Measurements from ENCODE around the gene TPP2. TPM values are rescaled to one million over a fixed set of nuclear protein-coding genes. Genes with fewer than 3 reads are reported as not detected.
A peak's percentile ranks its signal among the peaks of the same experiment; 100 is the strongest.

The TPP2 gene
- total RNA-seq, 3 donors from 2014 or later: 37.6 to 44.0 (median 38.2) TPM

DNA sequence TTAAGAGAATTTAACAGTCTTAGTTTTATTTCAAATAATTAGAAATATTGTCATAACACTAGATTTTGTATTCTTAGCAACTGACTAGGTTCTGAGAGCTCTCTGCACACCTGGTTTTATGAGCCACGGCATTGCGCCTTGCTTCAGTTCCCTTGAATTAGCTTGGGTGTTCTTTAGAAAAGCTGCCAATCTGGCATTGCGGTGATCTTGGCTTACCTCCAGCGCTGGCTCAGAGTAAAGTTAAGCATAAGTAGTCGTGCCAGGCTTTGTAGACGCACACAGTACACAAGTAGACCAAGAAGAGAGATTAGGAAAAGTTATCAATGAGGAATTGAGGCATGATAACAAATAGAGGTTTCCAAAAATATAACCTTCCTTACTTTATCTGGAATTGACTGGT is 45.7 kb downstream of the TPP2 start:
- no peaks in the 10 kb centered on the region for H3K36me3 ChIP-seq (ENCODE audit: low read depth)
- no peaks in the 10 kb centered on the region for H3K9me3 ChIP-seq
- DNase-seq (peak in 2 of 3 donors; percentile 43 to 70), ATAC-seq (peak; percentile 40)
- intact Hi-C loops (cut with DNase I, micrococcal nuclease): no loop called here
- H3K4me1 ChIP-seq (ENCODE audit: low read depth): no peaks in the 10 kb centered on the region
- H3K4me3 ChIP-seq: no peak overlapping the region
- TF ChIP-seq, protein P1, sequence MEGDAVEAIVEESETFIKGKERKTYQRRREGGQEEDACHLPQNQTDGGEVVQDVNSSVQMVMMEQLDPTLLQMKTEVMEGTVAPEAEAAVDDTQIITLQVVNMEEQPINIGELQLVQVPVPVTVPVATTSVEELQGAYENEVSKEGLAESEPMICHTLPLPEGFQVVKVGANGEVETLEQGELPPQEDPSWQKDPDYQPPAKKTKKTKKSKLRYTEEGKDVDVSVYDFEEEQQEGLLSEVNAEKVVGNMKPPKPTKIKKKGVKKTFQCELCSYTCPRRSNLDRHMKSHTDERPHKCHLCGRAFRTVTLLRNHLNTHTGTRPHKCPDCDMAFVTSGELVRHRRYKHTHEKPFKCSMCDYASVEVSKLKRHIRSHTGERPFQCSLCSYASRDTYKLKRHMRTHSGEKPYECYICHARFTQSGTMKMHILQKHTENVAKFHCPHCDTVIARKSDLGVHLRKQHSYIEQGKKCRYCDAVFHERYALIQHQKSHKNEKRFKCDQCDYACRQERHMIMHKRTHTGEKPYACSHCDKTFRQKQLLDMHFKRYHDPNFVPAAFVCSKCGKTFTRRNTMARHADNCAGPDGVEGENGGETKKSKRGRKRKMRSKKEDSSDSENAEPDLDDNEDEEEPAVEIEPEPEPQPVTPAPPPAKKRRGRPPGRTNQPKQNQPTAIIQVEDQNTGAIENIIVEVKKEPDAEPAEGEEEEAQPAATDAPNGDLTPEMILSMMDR (IDR thresholded peaks at IDR 0.05): no peak

DNA sequence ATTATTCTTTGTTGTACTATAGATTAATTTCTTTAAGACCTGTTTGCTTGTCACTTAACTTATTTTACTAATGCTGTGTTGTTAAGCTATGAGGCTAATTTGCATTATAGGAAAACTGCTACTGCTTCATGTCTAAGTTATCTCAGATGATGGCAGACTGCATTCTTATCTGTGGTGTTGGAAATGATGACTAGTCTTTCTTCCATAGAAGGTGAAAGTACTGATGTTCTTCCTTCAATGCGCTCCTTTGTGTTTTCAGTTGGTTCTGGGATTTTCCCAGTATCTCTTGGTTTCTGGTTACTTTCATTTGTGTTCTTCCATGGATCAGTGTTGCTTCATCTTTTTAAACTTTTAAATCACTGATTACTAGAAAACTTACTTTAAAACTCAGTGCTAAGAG is 46.9 kb downstream of the TPP2 start:
- H3K4me3 ChIP-seq: no peak overlapping the region
- H3K4me1 ChIP-seq (ENCODE audit: low read depth): no peaks in the 10 kb centered on the region
- no peaks in the 10 kb centered on the region for H3K9me3 ChIP-seq
- no peak for ATAC-seq
- peaks cover 2% of the 10 kb centered on the region for H3K36me3 ChIP-seq (ENCODE audit: low read depth)
- no peak for DNase-seq
- TF ChIP-seq, protein P1 (IDR thresholded peaks at IDR 0.05): no peak
- intact Hi-C loops (cut with DNase I, micrococcal nuclease): no loop called here

DNA sequence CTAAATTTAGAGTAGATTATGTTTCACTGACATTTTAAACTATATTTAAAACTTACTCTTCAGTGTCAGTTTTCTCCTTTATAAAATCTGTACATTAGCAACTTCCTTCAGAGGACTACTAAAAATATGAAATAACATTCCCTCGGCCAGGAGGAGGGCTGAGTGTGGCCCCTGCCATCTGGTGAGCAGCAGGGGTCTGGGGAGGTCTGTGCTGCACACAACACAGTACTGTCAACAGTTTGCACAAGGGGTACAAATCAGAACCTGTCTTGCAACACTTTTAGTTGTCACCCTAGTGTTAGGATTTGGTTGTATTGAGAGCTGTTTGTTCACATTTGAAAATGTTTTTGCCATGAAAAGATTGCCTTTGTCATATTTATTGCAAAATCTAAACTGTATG is 48.9 kb downstream of the TPP2 start:
- Histone ChIP-seq H3K4me1 (ENCODE audit: low read depth) (no peaks in the 10 kb centered on the region), H3K9me3 (no peaks in the 10 kb centered on the region), H3K4me3 (no peak overlapping the region), H3K36me3 (ENCODE audit: low read depth) (peaks cover 9% of the 10 kb centered on the region)
- no peak for DNase-seq
- intact Hi-C loops (cut with DNase I, micrococcal nuclease): no loop called here
- ATAC-seq: no peak
- TF ChIP-seq, protein P1 (IDR thresholded peaks at IDR 0.05): no peak

DNA sequence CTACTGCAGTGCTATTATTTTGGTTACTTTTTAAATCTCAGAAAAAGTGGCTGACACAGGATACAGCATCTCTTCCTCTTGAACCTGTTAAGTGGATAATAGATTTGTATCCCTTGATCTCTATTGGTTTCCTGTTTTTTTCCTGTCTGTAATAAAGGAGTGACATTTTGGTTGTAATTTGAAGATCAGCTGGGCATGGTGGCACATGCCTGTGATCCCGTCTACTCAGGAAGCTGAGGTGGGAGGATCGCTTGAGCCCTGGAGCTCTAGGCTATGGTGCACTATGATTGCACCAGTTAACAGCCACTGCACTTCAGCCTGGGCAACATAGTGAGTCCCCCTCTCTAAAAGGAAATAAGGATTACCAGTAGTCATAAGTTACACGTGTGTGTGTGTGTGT is 51.3 kb downstream of the TPP2 start:
- ATAC-seq (no peak), DNase-seq (no peak)
- H3K4me3 ChIP-seq: no peak overlapping the region
- TF ChIP-seq, protein P1 (IDR thresholded peaks at IDR 0.05): no peak
- no peaks in the 10 kb centered on the region for H3K9me3 ChIP-seq
- H3K4me1 ChIP-seq (ENCODE audit: low read depth): no peaks in the 10 kb centered on the region
- intact Hi-C loops (cut with DNase I, micrococcal nuclease): no loop called here
- peaks cover 9% of the 10 kb centered on the region for H3K36me3 ChIP-seq (ENCODE audit: low read depth)

DNA sequence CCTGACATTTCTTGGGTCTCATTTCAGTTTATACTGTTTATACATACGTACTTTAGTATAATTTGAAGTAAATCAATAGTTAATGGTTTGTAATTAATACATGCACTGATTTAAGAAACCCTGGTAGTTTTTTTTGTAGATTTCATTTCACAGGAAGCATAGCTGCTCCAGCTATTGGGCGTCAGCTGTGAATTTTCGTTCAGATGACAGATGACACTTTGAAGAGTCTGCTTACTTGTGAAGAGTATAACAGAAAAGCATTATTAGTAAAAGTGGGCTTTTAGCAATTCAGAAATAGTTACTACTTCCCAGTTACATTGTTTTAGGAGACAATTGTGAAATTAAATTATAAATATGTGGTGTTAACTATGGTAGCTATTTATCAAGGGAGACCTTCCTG is 53.7 kb downstream of the TPP2 start:
- H3K4me1 ChIP-seq (ENCODE audit: low read depth): no peaks in the 10 kb centered on the region
- intact Hi-C loops (cut with DNase I, micrococcal nuclease): no loop called here
- H3K9me3 ChIP-seq: no peaks in the 10 kb centered on the region
- H3K36me3 ChIP-seq (ENCODE audit: low read depth): peaks cover 12% of the 10 kb centered on the region
- ATAC-seq (no peak), DNase-seq (no peak)
- TF ChIP-seq, protein P1 (IDR thresholded peaks at IDR 0.05): no peak
- H3K4me3 ChIP-seq: no peak overlapping the region

DNA sequence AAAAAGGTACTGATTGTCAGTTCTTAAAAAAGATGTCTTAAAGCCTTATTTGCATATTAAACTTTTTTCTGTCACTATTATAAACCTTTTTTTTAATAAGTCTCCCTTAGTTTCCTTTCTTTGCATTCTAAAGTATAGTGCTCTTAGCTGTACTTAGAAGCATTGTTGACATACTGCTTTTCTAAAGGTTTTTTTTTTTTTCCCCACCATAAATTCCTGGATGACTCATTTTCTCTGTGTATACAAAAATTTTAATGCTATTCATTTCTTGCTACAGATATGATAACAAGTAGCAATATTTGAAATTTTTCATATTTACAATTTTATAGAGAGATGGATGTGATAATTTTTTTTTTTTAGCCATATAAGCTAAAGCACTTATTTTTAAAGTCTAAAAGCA is 54.6 kb downstream of the TPP2 start:
- Histone ChIP-seq H3K4me1 (ENCODE audit: low read depth) (no peaks in the 10 kb centered on the region), H3K4me3 (no peak overlapping the region), H3K9me3 (no peaks in the 10 kb centered on the region), H3K36me3 (ENCODE audit: low read depth) (peaks cover 12% of the 10 kb centered on the region)
- TF ChIP-seq, protein P1 (IDR thresholded peaks at IDR 0.05): no peak
- intact Hi-C loops (cut with DNase I, micrococcal nuclease): no loop called here
- ATAC-seq (no peak), DNase-seq (no peak)
